Measurements from ENCODE around the gene GTF2H4. TPM values are rescaled to one million over a fixed set of nuclear protein-coding genes. Genes with fewer than 3 reads are reported as not detected.

GTF2H4 gene
- total RNA-seq, 1 donor from 2014 or later = 37.1 TPM

- Histone ChIP-seq H3K4me1 (peaks cover 43% of the 10 kb centered on the region), H3K27me3 (ENCODE audit: low read depth) (no peaks in the 10 kb centered on the region)
- no peak for ATAC-seq
Observed at GRCh38 chr6:30881392-30882203, 26.4 kb upstream of the GTF2H4 start.

GRCh38 chr6:30882204-30882758, 25.7 kb upstream of the GTF2H4 start:
- DNase-seq (no peak), ATAC-seq (no peak)
- peak overlapping the region; percentile 78 for H3K27ac ChIP-seq
- intact Hi-C loops (cut with DNase I) = no loop called here
- TF ChIP-seq CTCF (IDR thresholded peaks at IDR 0.05) = no peak
- no peak overlapping the region for H3K4me3 ChIP-seq
- no peaks in the 10 kb centered on the region for H3K27me3 ChIP-seq (ENCODE audit: low read depth)
- no peaks in the 10 kb centered on the region for H3K36me3 ChIP-seq
- no peaks in the 10 kb centered on the region for H3K9me3 ChIP-seq
- peaks cover 46% of the 10 kb centered on the region for H3K4me1 ChIP-seq

More at GRCh38 chr6:30881392-30882203, 26.4 kb upstream of the GTF2H4 start:
- DNase-seq = no peak
- no peaks in the 10 kb centered on the region for H3K36me3 ChIP-seq
- H3K4me3 ChIP-seq = no peak overlapping the region
- H3K9me3 ChIP-seq = no peaks in the 10 kb centered on the region
- no peak overlapping the region for H3K27ac ChIP-seq
- no peak for TF ChIP-seq CTCF (IDR thresholded peaks at IDR 0.05)
- intact Hi-C loops (cut with DNase I) = no loop called here

- ATAC-seq (peak; percentile 72 to 78), DNase-seq (peak; percentile 83)
- Histone ChIP-seq H3K27me3 (ENCODE audit: low read depth) (no peaks in the 10 kb centered on the region), H3K27ac (peak overlapping the region; percentile 78), H3K4me1 (peaks cover 41% of the 10 kb centered on the region), H3K36me3 (no peaks in the 10 kb centered on the region), H3K4me3 (peak overlapping the region; percentile 62), H3K9me3 (no peaks in the 10 kb centered on the region)
- intact Hi-C loops (cut with DNase I) = no loop called here
- TF ChIP-seq CTCF (IDR thresholded peaks at IDR 0.05) = no peak
Observed at GRCh38 chr6:30882759-30883684, 25.0 kb upstream of the GTF2H4 start.

GRCh38 chr6:30883685-30884520, 24.1 kb upstream of the GTF2H4 start, which contains the start of gene DDR1:
Gene DDR1 (plus strand): TSS chr6:30884519. CDS start chr6:30888730, 4,211 bp downstream.
- ATAC-seq (peak; percentile 66 to 75), DNase-seq (peak; percentile 76)
- Histone ChIP-seq H3K27me3 (ENCODE audit: low read depth) (no peaks in the 10 kb centered on the region), H3K4me3 (peak within 1 kb of the TSS; percentile 62), H3K4me1 (peaks cover 40% of the 10 kb centered on the region), H3K36me3 (peaks cover under 1% of the 10 kb centered on the region), H3K9me3 (no peaks in the 10 kb centered on the region), H3K27ac (peak within 1 kb of the TSS; percentile 78)
- intact Hi-C loops (cut with DNase I) = no loop called here
- no peak for TF ChIP-seq CTCF (IDR thresholded peaks at IDR 0.05)

All from lower lobe of right lung (tissue), 2 donors.